Tibial nerve (tissue), 3 donors: ENCODE measurements around the gene PCMTD2.

ENCODE experiments used
- CTCF ChIP-seq, 5 experiments: fragments of 200-600 bp in 3 of 5; fragments of 450-650 bp in 2 of 5; sonication (generic) in 3 of 5; IDR thresholded peaks; one replicate each; pipeline ENCODE4 v1.5.1; 2016 to 2019; ENCODE audit warnings: antibody characterized with exemption in 5 of 5, mild to moderate bottlenecking in 3 of 5, moderate library complexity in 2 of 5
- POLR2A ChIP-seq, 2 donors: fragments of 450-650 bp; IDR thresholded peaks; one replicate each; pipeline ENCODE4 v1.6.1; 2017; ENCODE audit warnings: antibody characterized with exemption in 2 of 2, mild to moderate bottlenecking in 2 of 2, moderate library complexity in 2 of 2

- TF ChIP-seq CTCF (IDR thresholded peaks at IDR 0.05), result no peak
- TF ChIP-seq POLR2A (IDR thresholded peaks at IDR 0.05), result no peak
These were observed 27.4 kb upstream of the PCMTD2 start for GRCh38 chr20:64228086-64228653.
